Measurements from ENCODE around the gene AP3M1.

The AP3M1 gene

GRCh38 chr10:74120911-74121310 is 29.7 kb downstream of the AP3M1 start:
- ChIA-PET POLR2A (no interaction called here), CTCF (interaction anchor here (0.6 to 1.2 kb wide), 4 partner anchors 10 to 93 kb away, joined by 3 to 5 read pairs (median 4); no protein-coding TSS in a partner anchor)

GRCh38 chr10:74118804-74119203 is 31.8 kb downstream of the AP3M1 start:
- POLR2A ChIA-PET = no interaction called here
- WGBS (ENCODE audit: insufficient coverage) = 100% methylated on average over 2 of the region's 3 CpGs
- no peak for DNase-seq
- H3K4me3 ChIP-seq (ENCODE audit: control insufficient read depth in 1 of 7, extremely low read depth in 1 of 7, insufficient read depth in 4 of 7, low read depth in 2 of 7, low read length in 6 of 7) = no peak overlapping the region
- peaks cover 0 to 6% (median 0%) of the 10 kb centered on the region in 4 experiments for H3K4me1 ChIP-seq (ENCODE audit: control extremely low read depth in 1 of 4, control insufficient read depth in 4 of 4, insufficient read depth in 4 of 4, low read length in 3 of 4)
- no peaks in the 10 kb centered on the region for H3K9me3 ChIP-seq (ENCODE audit: control extremely low read depth in 1 of 5, control insufficient read depth in 4 of 5, insufficient read depth in 2 of 5, low read depth in 1 of 5, low read length in 4 of 5)
- no peaks in the 10 kb centered on the region for H3K27me3 ChIP-seq (replicated peaks in 2 of 5; ENCODE audit: control insufficient read depth in 4 of 5, insufficient read depth in 5 of 5, low read length in 4 of 5)
- CTCF ChIA-PET = interaction anchor here (1.2 to 1.8 kb wide), 2 partner anchors 8 to 29 kb away, joined by 3 to 6 read pairs; no protein-coding TSS in a partner anchor
- H3K27ac ChIP-seq (ENCODE audit: insufficient read depth in 1 of 2, low read depth in 1 of 2, low read length in 2 of 2, poor library complexity in 1 of 2, severe bottlenecking in 2 of 2) = no peak overlapping the region
- H3K36me3 ChIP-seq (ENCODE audit: control insufficient read depth in 4 of 4, insufficient read depth in 4 of 4, low read length in 3 of 4) = peaks cover 22 to 93% (median 69%) of the 10 kb centered on the region in 4 experiments

More at GRCh38 chr10:74120911-74121310, 29.7 kb downstream of the AP3M1 start:
- H3K36me3 ChIP-seq (ENCODE audit: control insufficient read depth in 4 of 4, insufficient read depth in 4 of 4, low read length in 3 of 4) = peaks cover 25 to 91% (median 68%) of the 10 kb centered on the region in 4 experiments
- H3K4me1 ChIP-seq (ENCODE audit: control extremely low read depth in 1 of 4, control insufficient read depth in 4 of 4, insufficient read depth in 4 of 4, low read length in 3 of 4) = no peaks in the 10 kb centered on the region
- H3K9me3 ChIP-seq (ENCODE audit: control extremely low read depth in 1 of 5, control insufficient read depth in 4 of 5, insufficient read depth in 2 of 5, low read depth in 1 of 5, low read length in 4 of 5) = no peaks in the 10 kb centered on the region
- WGBS (ENCODE audit: insufficient coverage) = 100% methylated on average over 1 of the region's 1 CpG
- no peak overlapping the region for H3K4me3 ChIP-seq (ENCODE audit: control insufficient read depth in 1 of 7, extremely low read depth in 1 of 7, insufficient read depth in 4 of 7, low read depth in 2 of 7, low read length in 6 of 7)
- H3K27me3 ChIP-seq (replicated peaks in 2 of 5; ENCODE audit: control insufficient read depth in 4 of 5, insufficient read depth in 5 of 5, low read length in 4 of 5) = no peaks in the 10 kb centered on the region
- no peak for DNase-seq
- no peak overlapping the region for H3K27ac ChIP-seq (ENCODE audit: insufficient read depth in 1 of 2, low read depth in 1 of 2, low read length in 2 of 2, poor library complexity in 1 of 2, severe bottlenecking in 2 of 2)

GRCh38 chr10:74117738-74118137 is 32.9 kb downstream of the AP3M1 start:
- no peak for DNase-seq
- 100% methylated on average over 4 of the region's 4 CpGs for WGBS (ENCODE audit: insufficient coverage)
- H3K27me3 ChIP-seq (replicated peaks in 2 of 5; ENCODE audit: control insufficient read depth in 4 of 5, insufficient read depth in 5 of 5, low read length in 4 of 5) = no peaks in the 10 kb centered on the region
- CTCF ChIA-PET = interaction anchor here (1.8 kb wide), 1 partner anchor 9 kb away, joined by 6 read pairs; no protein-coding TSS in a partner anchor
- peaks cover 0 to 6% (median 0%) of the 10 kb centered on the region in 4 experiments for H3K4me1 ChIP-seq (ENCODE audit: control extremely low read depth in 1 of 4, control insufficient read depth in 4 of 4, insufficient read depth in 4 of 4, low read length in 3 of 4)
- H3K4me3 ChIP-seq (ENCODE audit: control insufficient read depth in 1 of 7, extremely low read depth in 1 of 7, insufficient read depth in 4 of 7, low read depth in 2 of 7, low read length in 6 of 7) = no peak overlapping the region
- no peaks in the 10 kb centered on the region for H3K9me3 ChIP-seq (ENCODE audit: control extremely low read depth in 1 of 5, control insufficient read depth in 4 of 5, insufficient read depth in 2 of 5, low read depth in 1 of 5, low read length in 4 of 5)
- no peak overlapping the region for H3K27ac ChIP-seq (ENCODE audit: insufficient read depth in 1 of 2, low read depth in 1 of 2, low read length in 2 of 2, poor library complexity in 1 of 2, severe bottlenecking in 2 of 2)
- H3K36me3 ChIP-seq (ENCODE audit: control insufficient read depth in 4 of 4, insufficient read depth in 4 of 4, low read length in 3 of 4) = peaks cover 24 to 93% (median 69%) of the 10 kb centered on the region in 4 experiments
- POLR2A ChIA-PET = no interaction called here

GRCh38 chr10:74114041-74114448 is 36.6 kb downstream of the AP3M1 start:
- no peak overlapping the region for H3K27ac ChIP-seq (ENCODE audit: insufficient read depth in 1 of 2, low read depth in 1 of 2, low read length in 2 of 2, poor library complexity in 1 of 2, severe bottlenecking in 2 of 2)
- POLR2A ChIA-PET = interaction anchor here (0.7 kb wide), 1 partner anchor 37 kb away, joined by 3 read pairs; no protein-coding TSS in a partner anchor
- H3K27me3 ChIP-seq (replicated peaks in 2 of 5; ENCODE audit: control insufficient read depth in 4 of 5, insufficient read depth in 5 of 5, low read length in 4 of 5) = no peaks in the 10 kb centered on the region
- H3K9me3 ChIP-seq (ENCODE audit: control extremely low read depth in 1 of 5, control insufficient read depth in 4 of 5, insufficient read depth in 2 of 5, low read depth in 1 of 5, low read length in 4 of 5) = no peaks in the 10 kb centered on the region
- DNase-seq = no peak
- H3K36me3 ChIP-seq (ENCODE audit: control insufficient read depth in 4 of 4, insufficient read depth in 4 of 4, low read length in 3 of 4) = peaks cover 32 to 95% (median 71%) of the 10 kb centered on the region in 4 experiments
- H3K4me1 ChIP-seq (ENCODE audit: control extremely low read depth in 1 of 4, control insufficient read depth in 4 of 4, insufficient read depth in 4 of 4, low read length in 3 of 4) = peaks cover 0 to 6% (median 0%) of the 10 kb centered on the region in 4 experiments
- CTCF ChIA-PET = interaction anchor here (1.2 to 1.9 kb wide), 4 partner anchors 13 to 33 kb away, joined by 3 to 5 read pairs (median 4); no protein-coding TSS in a partner anchor
- 98% methylated on average over 9 of the region's 12 CpGs for WGBS (ENCODE audit: insufficient coverage)
- H3K4me3 ChIP-seq (ENCODE audit: control insufficient read depth in 1 of 7, extremely low read depth in 1 of 7, insufficient read depth in 4 of 7, low read depth in 2 of 7, low read length in 6 of 7) = no peak overlapping the region

GRCh38 chr10:74113546-74113945 is 37.1 kb downstream of the AP3M1 start:
- WGBS (ENCODE audit: insufficient coverage) = no CpG with 5 or more reads among the region's 1 CpG
- DNase-seq = no peak
- H3K4me3 ChIP-seq (ENCODE audit: control insufficient read depth in 1 of 7, extremely low read depth in 1 of 7, insufficient read depth in 4 of 7, low read depth in 2 of 7, low read length in 6 of 7) = no peak overlapping the region
- H3K9me3 ChIP-seq (ENCODE audit: control extremely low read depth in 1 of 5, control insufficient read depth in 4 of 5, insufficient read depth in 2 of 5, low read depth in 1 of 5, low read length in 4 of 5) = no peaks in the 10 kb centered on the region
- peaks cover 30 to 95% (median 71%) of the 10 kb centered on the region in 4 experiments for H3K36me3 ChIP-seq (ENCODE audit: control insufficient read depth in 4 of 4, insufficient read depth in 4 of 4, low read length in 3 of 4)
- no peaks in the 10 kb centered on the region for H3K27me3 ChIP-seq (replicated peaks in 2 of 5; ENCODE audit: control insufficient read depth in 4 of 5, insufficient read depth in 5 of 5, low read length in 4 of 5)
- ChIA-PET CTCF (interaction anchor here (0.7 to 1.9 kb wide), 5 partner anchors 13 to 131 kb away, joined by 3 to 5 read pairs (median 4); no protein-coding TSS in a partner anchor), POLR2A (interaction anchor here (0.7 kb wide), 1 partner anchor 38 kb away, joined by 3 read pairs; no protein-coding TSS in a partner anchor)
- peaks cover 0 to 6% (median 0%) of the 10 kb centered on the region in 4 experiments for H3K4me1 ChIP-seq (ENCODE audit: control extremely low read depth in 1 of 4, control insufficient read depth in 4 of 4, insufficient read depth in 4 of 4, low read length in 3 of 4)
- H3K27ac ChIP-seq (ENCODE audit: insufficient read depth in 1 of 2, low read depth in 1 of 2, low read length in 2 of 2, poor library complexity in 1 of 2, severe bottlenecking in 2 of 2) = no peak overlapping the region

GRCh38 chr10:74111799-74112198 is 38.8 kb downstream of the AP3M1 start:
- H3K9me3 ChIP-seq (ENCODE audit: control extremely low read depth in 1 of 5, control insufficient read depth in 4 of 5, insufficient read depth in 2 of 5, low read depth in 1 of 5, low read length in 4 of 5) = no peaks in the 10 kb centered on the region
- ChIA-PET POLR2A (no interaction called here), CTCF (interaction anchor here (1.0 to 1.8 kb wide), 4 partner anchors 9 to 225 kb away, joined by 3 to 5 read pairs (median 4); no protein-coding TSS in a partner anchor)
- 96% methylated on average over 11 of the region's 14 CpGs for WGBS (ENCODE audit: insufficient coverage)
- peaks cover 0 to 6% (median 0%) of the 10 kb centered on the region in 4 experiments for H3K4me1 ChIP-seq (ENCODE audit: control extremely low read depth in 1 of 4, control insufficient read depth in 4 of 4, insufficient read depth in 4 of 4, low read length in 3 of 4)
- H3K36me3 ChIP-seq (ENCODE audit: control insufficient read depth in 4 of 4, insufficient read depth in 4 of 4, low read length in 3 of 4) = peaks cover 31 to 91% (median 67%) of the 10 kb centered on the region in 4 experiments
- no peak overlapping the region for H3K4me3 ChIP-seq (ENCODE audit: control insufficient read depth in 1 of 7, extremely low read depth in 1 of 7, insufficient read depth in 4 of 7, low read depth in 2 of 7, low read length in 6 of 7)
- no peak overlapping the region for H3K27ac ChIP-seq (ENCODE audit: insufficient read depth in 1 of 2, low read depth in 1 of 2, low read length in 2 of 2, poor library complexity in 1 of 2, severe bottlenecking in 2 of 2)
- DNase-seq = no peak
- no peaks in the 10 kb centered on the region for H3K27me3 ChIP-seq (replicated peaks in 2 of 5; ENCODE audit: control insufficient read depth in 4 of 5, insufficient read depth in 5 of 5, low read length in 4 of 5)

GRCh38 chr10:74110120-74110519 is 40.5 kb downstream of the AP3M1 start:
- ChIA-PET CTCF (interaction anchor here (0.6 to 1.8 kb wide), 7 partner anchors 11 to 814 kb away, joined by 3 to 5 read pairs (median 4); no protein-coding TSS in a partner anchor), POLR2A (no interaction called here)
- WGBS (ENCODE audit: insufficient coverage) = 100% methylated on average over 1 of the region's 1 CpG
- Histone ChIP-seq H3K36me3 (ENCODE audit: control insufficient read depth in 4 of 4, insufficient read depth in 4 of 4, low read length in 3 of 4) (peaks cover 30 to 93% (median 68%) of the 10 kb centered on the region in 4 experiments), H3K9me3 (ENCODE audit: control extremely low read depth in 1 of 5, control insufficient read depth in 4 of 5, insufficient read depth in 2 of 5, low read depth in 1 of 5, low read length in 4 of 5) (no peaks in the 10 kb centered on the region), H3K27ac (ENCODE audit: insufficient read depth in 1 of 2, low read depth in 1 of 2, low read length in 2 of 2, poor library complexity in 1 of 2, severe bottlenecking in 2 of 2) (no peak overlapping the region), H3K27me3 (replicated peaks in 2 of 5; ENCODE audit: control insufficient read depth in 4 of 5, insufficient read depth in 5 of 5, low read length in 4 of 5) (no peaks in the 10 kb centered on the region), H3K4me1 (ENCODE audit: control extremely low read depth in 1 of 4, control insufficient read depth in 4 of 4, insufficient read depth in 4 of 4, low read length in 3 of 4) (no peaks in the 10 kb centered on the region), H3K4me3 (ENCODE audit: control insufficient read depth in 1 of 7, extremely low read depth in 1 of 7, insufficient read depth in 4 of 7, low read depth in 2 of 7, low read length in 6 of 7) (no peak overlapping the region)
- no peak for DNase-seq

Data from common myeloid progenitor, CD34-positive (primary cell).